ENCODE measurements around the gene FOXL3. TPM values are rescaled to one million over a fixed set of nuclear protein-coding genes. Genes with fewer than 3 reads are reported as not detected.

FOXL3 gene
- total and polyA plus RNA-seq, 2 experiments from 2014 or later = not detected

GRCh38 chr7:299169-299568 lies 9.2 kb downstream of the FOXL3 start (continued):
- TF ChIP-seq ZNF462 (CRISPR knock-in tag; IDR thresholded peaks at IDR 0.05) = no peak
- no peak for TF ChIP-seq JUNB (IDR thresholded peaks at IDR 0.05; ENCODE audit: unreplicated experiment)

GRCh38 chr7:299628-300027 lies 9.7 kb downstream of the FOXL3 start:
- Histone ChIP-seq H4K20me1 (replicated peaks; ENCODE audit: insufficient read depth) (no peaks in the 10 kb centered on the region), H3K27ac (ENCODE audit: low read depth) (no peak overlapping the region), H3K4me3 (no peak overlapping the region), H3K4me2 (no peak overlapping the region), H3K79me2 (replicated peaks; ENCODE audit: insufficient read depth) (no peaks in the 10 kb centered on the region), H3K9me2 (ENCODE audit: insufficient read depth) (no peaks in the 10 kb centered on the region), H3K4me1 (ENCODE audit: insufficient read depth) (no peaks in the 10 kb centered on the region), H3K36me3 (ENCODE audit: insufficient read depth) (no peaks in the 10 kb centered on the region), H3K27me3 (ENCODE audit: insufficient read depth) (no peaks in the 10 kb centered on the region), H3F3A (replicated peaks; ENCODE audit: low read depth) (0 out of 2 replicates have a peak, but pooled peaks cover 6% of the 10 kb centered on the region), H2AFZ (no peak overlapping the region)
- ATAC-seq (no peak), DNase-seq (ENCODE audit: low spot score) (no peak)
- Mint-ChIP-seq H3K9me3 (peaks cover 26% of the 10 kb centered on the region), H3K4me1 (no peaks in the 10 kb centered on the region), H3K27ac (no peak overlapping the region), H3K4me3 (no peak overlapping the region), H3K27me3 (ENCODE audit: insufficient read depth, low read depth, poor library complexity) (peaks cover 10% of the 10 kb centered on the region), H3K36me3 (ENCODE audit: low read depth) (peaks cover 10% of the 10 kb centered on the region)
- TF ChIP-seq ZNF331 (CRISPR knock-in tag; IDR thresholded peaks at IDR 0.05; ENCODE audit: low read depth) (no peak), REST (IDR thresholded peaks at IDR 0.05; ENCODE audit: unreplicated experiment) (no peak), CTCF (conservative IDR thresholded peaks at IDR 0.05; ENCODE audit: low read depth in 2 of 2) (no peak), ZNF114 (CRISPR knock-in tag; IDR thresholded peaks at IDR 0.05) (no peak), EZH2phosphoT487 (IDR thresholded peaks at IDR 0.05; ENCODE audit: unreplicated experiment) (no peak)

Data from GM23338 (cell line).